DOHH2 (cell line): ENCODE measurements around the gene PDZRN4.
"Not testable (repeated sequence)": the region's sequence is repeated elsewhere in the genome, so short reads cannot be mapped to it uniquely, and the experiment has no call there.

Experiments
- H3F3A ChIP-seq: fragments of 200-600 bp; sonication (generic), shearing (Covaris generic); 2 replicates; pipeline ENCODE4 v1.6.0; 2016; ENCODE audit warnings: antibody characterized with exemption, mild to moderate bottlenecking; ENCODE audit not compliant: control insufficient read depth, insufficient read depth
- H3K27ac ChIP-seq: fragments of 200-600 bp; sonication (generic); 2 replicates; pipeline ENCODE4 v1.5.1; 2014; ENCODE audit warnings: low read depth, mild to moderate bottlenecking, low read length, moderate library complexity
- H3K27me3 ChIP-seq: fragments of 200-600 bp; sonication (generic); 2 replicates; pipeline ENCODE4 v1.6.1; 2014; ENCODE audit warnings: mild to moderate bottlenecking, low read length, mixed read lengths; ENCODE audit not compliant: control insufficient read depth
- H3K36me3 ChIP-seq: fragments of 200-600 bp; sonication (generic); 2 replicates; pipeline ENCODE4 v1.6.1; 2014; ENCODE audit warnings: mild to moderate bottlenecking, low read length, moderate library complexity, mixed read lengths; ENCODE audit not compliant: control insufficient read depth
- H3K4me1 ChIP-seq: fragments of 200-600 bp; sonication (generic); 2 replicates; pipeline ENCODE4 v1.6.1; 2014; ENCODE audit warnings: mild to moderate bottlenecking, low read length, mixed read lengths; ENCODE audit not compliant: control insufficient read depth
- H3K4me2 ChIP-seq: fragments of 200-600 bp; sonication (generic); 2 replicates; pipeline ENCODE4 v1.6.0; 2014; ENCODE audit warnings: mild to moderate bottlenecking, low read length, moderate library complexity
- H3K4me3 ChIP-seq: fragments of 200-600 bp; sonication (generic); 2 replicates; pipeline ENCODE4 v1.5.1; 2014; ENCODE audit warnings: mild to moderate bottlenecking, low read length, mixed read lengths
- H3K79me2 ChIP-seq: fragments of 200-600 bp; sonication (generic); 2 replicates; pipeline ENCODE4 v1.6.1; 2014; ENCODE audit warnings: mild to moderate bottlenecking, low read length, mixed read lengths; ENCODE audit not compliant: control insufficient read depth
- H3K9me2 ChIP-seq: fragments of 200-600 bp; sonication (generic); replicated peaks from 2 replicates; pipeline ENCODE4 v1.6.1; 2014; ENCODE audit warnings: mild to moderate bottlenecking, low read length, mixed read lengths; ENCODE audit not compliant: control insufficient read depth
- H3K9me3 ChIP-seq: fragments of 200-600 bp; sonication (generic); 2 replicates; pipeline ENCODE4 v1.6.1; 2014; ENCODE audit warnings: antibody characterized with exemption, low read length, mixed read lengths; ENCODE audit not compliant: control insufficient read depth, insufficient read depth
- H4K20me1 ChIP-seq: fragments of 200-600 bp; sonication (generic); 2 replicates; pipeline ENCODE4 v1.6.0; 2014; ENCODE audit warnings: low read depth, mild to moderate bottlenecking, antibody characterized with exemption, low read length, moderate library complexity; ENCODE audit not compliant: control insufficient read depth, insufficient read depth
- CTCF ChIP-seq: fragments of 200-600 bp; sonication (generic); IDR thresholded peaks from one replicate; pipeline ENCODE4 v1.5.1; 2014; ENCODE audit warnings: antibody characterized with exemption, mild to moderate bottlenecking, low read depth, low read length; ENCODE audit not compliant: poor library complexity, severe bottlenecking
- EZH2phosphoT487 ChIP-seq: fragments of 200-600 bp; sonication (generic); IDR thresholded peaks from 2 replicates; pipeline ENCODE4 v1.6.1; 2017; ENCODE audit warnings: borderline replicate concordance, mild to moderate bottlenecking, antibody characterized with exemption, low read length, moderate library complexity, mixed read lengths

Gene PDZRN4

GRCh38 chr12:41310367-41310766 is 122.2 kb downstream of the PDZRN4 start:
- Histone ChIP-seq H3K27me3 (no peaks in the 10 kb centered on the region), H3K79me2 (no peaks in the 10 kb centered on the region)
- TF ChIP-seq EZH2phosphoT487 = no peak
- TF ChIP-seq CTCF = no peak

GRCh38 chr12:41311883-41312282 is 123.8 kb downstream of the PDZRN4 start:
- no peaks in the 10 kb centered on the region for H3K79me2 ChIP-seq
- no peaks in the 10 kb centered on the region for H4K20me1 ChIP-seq
- no peaks in the 10 kb centered on the region for H3F3A ChIP-seq
- no peaks in the 10 kb centered on the region for H3K4me1 ChIP-seq
- H3K9me3 ChIP-seq = no peaks in the 10 kb centered on the region
- TF ChIP-seq CTCF (no peak), EZH2phosphoT487 (no peak)
- no peak overlapping the region for H3K4me3 ChIP-seq
- H3K27ac ChIP-seq = no peak overlapping the region
- no peaks in the 10 kb centered on the region for H3K27me3 ChIP-seq
- H3K9me2 ChIP-seq = no peaks in the 10 kb centered on the region
- H3K36me3 ChIP-seq = no peaks in the 10 kb centered on the region
- no peak overlapping the region for H3K4me2 ChIP-seq

More at GRCh38 chr12:41310367-41310766, 122.2 kb downstream of the PDZRN4 start:
- Histone ChIP-seq H3K9me2 (no peaks in the 10 kb centered on the region), H3K4me2 (no peak overlapping the region), H3K27ac (no peak overlapping the region), H3K9me3 (no peaks in the 10 kb centered on the region), H3K36me3 (no peaks in the 10 kb centered on the region), H3K4me3 (no peak overlapping the region), H3F3A (no peaks in the 10 kb centered on the region), H3K4me1 (no peaks in the 10 kb centered on the region), H4K20me1 (no peaks in the 10 kb centered on the region)

- H3K36me3 ChIP-seq, H3K9me3 ChIP-seq, H4K20me1 ChIP-seq, H3K4me3 ChIP-seq, H3K27me3 ChIP-seq, H3K9me2 ChIP-seq, H3K27ac ChIP-seq, H3K4me2 ChIP-seq, H3K79me2 ChIP-seq, H3K4me1 ChIP-seq, H3F3A ChIP-seq: not testable (repeated sequence)
Observed at GRCh38 chr12:41312451-41312850, 124.3 kb downstream of the PDZRN4 start.

GRCh38 chr12:41325336-41325735 is 137.2 kb downstream of the PDZRN4 start:
- no peaks in the 10 kb centered on the region for H3K4me1 ChIP-seq
- no peaks in the 10 kb centered on the region for H3F3A ChIP-seq
- H3K4me2 ChIP-seq = no peak overlapping the region
- no peaks in the 10 kb centered on the region for H3K9me2 ChIP-seq
- no peaks in the 10 kb centered on the region for H3K79me2 ChIP-seq
- H4K20me1 ChIP-seq = no peaks in the 10 kb centered on the region
- no peak overlapping the region for H3K27ac ChIP-seq
- no peaks in the 10 kb centered on the region for H3K36me3 ChIP-seq
- no peak for TF ChIP-seq EZH2phosphoT487
- no peak for TF ChIP-seq CTCF
- H3K4me3 ChIP-seq = no peak overlapping the region
- H3K9me3 ChIP-seq = no peaks in the 10 kb centered on the region
- no peaks in the 10 kb centered on the region for H3K27me3 ChIP-seq
